Activated CD4-positive, alpha-beta memory T cell treated with anti-CD3 and anti-CD28 coated beads for 36 hours (primary cell): ENCODE data around the gene BCAP31. TPM values are rescaled to one million over a fixed set of nuclear protein-coding genes. Genes with fewer than 3 reads are reported as not detected.

Experiments
- CTCF ChIA-PET: fragments of 350-600 bp; sonication (Branson Sonifier 250); formaldehyde crosslinking; loops from one replicate; lab custom pipeline; 2021; ENCODE audit warnings: antibody characterized with exemption, inconsistent platforms; lab: Charles Lee
- POLR2A ChIA-PET: fragments of 350-600 bp; sonication (Branson Sonifier 250); formaldehyde crosslinking; loops from one replicate; lab custom pipeline; 2021; ENCODE audit warnings: antibody characterized with exemption; lab: Charles Lee
- DNase-seq: peaks from one replicate; pipeline ENCODE4 v3.0.0-alpha.2; 2020
- H3K27ac Mint-ChIP-seq: one replicate; pipeline ENCODE4 v1.8.0; 2021; ENCODE audit warnings: mixed read lengths
- H3K27me3 Mint-ChIP-seq: one replicate; pipeline ENCODE4 v1.8.0; 2021; ENCODE audit warnings: mixed read lengths
- H3K36me3 Mint-ChIP-seq: one replicate; pipeline ENCODE4 v1.8.0; 2021; ENCODE audit warnings: mixed read lengths
- H3K4me1 Mint-ChIP-seq: one replicate; pipeline ENCODE4 v1.8.0; 2021; ENCODE audit warnings: low read depth, mixed read lengths
- H3K4me3 Mint-ChIP-seq: one replicate; pipeline ENCODE4 v1.8.0; 2021; ENCODE audit warnings: mild to moderate bottlenecking, mixed read lengths
- H3K9me3 Mint-ChIP-seq: one replicate; pipeline ENCODE4 v1.8.0; 2021; ENCODE audit warnings: mixed read lengths
- intact Hi-C: fragments of 100-400 bp; cut with micrococcal nuclease; formaldehyde crosslinking; loops from one replicate; pipeline ENCODE4 v1.15.1; 2023
- total RNA-seq, 2 experiments: library from RNA; stranded (reverse); gene quantifications; one replicate each; pipeline ENCODE4 v1.2.3, GENCODE V29; 2021

Gene BCAP31
- total RNA-seq, 2 experiments from 2014 or later: 119 to 121 TPM

DNA sequence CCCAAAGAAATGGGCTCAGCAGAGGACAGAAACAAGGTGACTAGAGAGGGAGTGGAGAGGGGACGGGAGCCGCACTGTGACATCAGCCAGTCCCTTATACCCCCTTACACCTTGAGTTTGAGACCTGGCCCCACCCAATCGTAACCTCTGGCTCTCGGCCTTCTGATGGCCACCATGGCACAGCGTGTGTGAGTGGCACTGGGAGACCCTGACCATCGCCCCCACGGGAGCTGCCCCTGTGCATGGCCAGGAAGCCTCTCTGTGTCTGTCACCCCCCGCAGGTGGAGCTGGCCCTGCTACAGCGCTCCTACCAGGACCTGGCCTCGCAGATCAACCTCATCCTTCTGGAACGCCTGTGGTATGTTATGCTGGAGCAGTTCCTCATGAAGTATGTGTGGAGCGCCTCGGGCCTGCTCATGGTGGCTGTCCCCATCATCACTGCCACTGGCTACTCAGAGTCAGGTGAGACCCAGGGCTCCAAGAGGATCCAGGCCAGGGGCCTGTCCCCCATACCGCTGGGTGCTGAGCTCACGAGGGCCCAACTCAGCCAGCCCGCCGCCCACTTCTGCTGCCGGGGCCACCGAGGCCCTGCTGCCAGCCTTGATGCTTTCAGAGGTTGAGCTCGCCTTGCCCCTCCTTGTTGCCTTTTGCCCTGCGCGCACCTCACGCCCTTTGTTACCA is 4.9 kb upstream of the BCAP31 start:
- Mint-ChIP-seq H3K9me3 (peaks cover 6% of the 10 kb centered on the region), H3K4me3 (no peak overlapping the region), H3K36me3 (peaks cover 6% of the 10 kb centered on the region), H3K4me1 (peaks cover 26% of the 10 kb centered on the region), H3K27ac (no peak overlapping the region), H3K27me3 (no peaks in the 10 kb centered on the region)
- DNase-seq: no peak
- ChIA-PET POLR2A (no interaction called here), CTCF (no interaction called here)
- intact Hi-C loops: loop anchor here (10.0 kb wide), 1 partner anchor 66 kb away; the partner anchor contains the start of genes IDH3G and SSR4

DNA sequence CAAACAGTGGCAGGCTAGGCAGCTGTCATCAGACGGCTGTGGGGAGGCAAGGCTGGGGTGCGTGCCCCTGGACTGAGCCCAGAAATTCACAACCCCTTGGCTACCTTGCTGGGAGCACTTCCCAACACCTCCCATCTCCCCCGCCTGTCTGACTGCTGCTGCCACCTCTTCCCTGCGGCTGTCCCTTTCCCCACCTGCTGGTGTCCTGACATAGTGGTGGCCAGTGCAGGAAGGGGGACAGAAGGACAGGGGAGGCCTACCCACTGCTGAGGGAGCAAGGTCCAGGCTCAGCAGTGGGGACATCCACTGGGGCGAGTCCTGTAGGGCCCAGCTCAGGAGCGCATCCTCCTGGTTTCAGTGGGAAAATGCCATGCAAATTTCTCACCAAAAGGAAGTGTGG is 3.9 kb upstream of the BCAP31 start:
- Mint-ChIP-seq H3K27ac (no peak overlapping the region), H3K36me3 (peaks cover 9% of the 10 kb centered on the region), H3K4me1 (peaks cover 26% of the 10 kb centered on the region), H3K4me3 (no peak overlapping the region), H3K27me3 (no peaks in the 10 kb centered on the region), H3K9me3 (peaks cover 6% of the 10 kb centered on the region)
- ChIA-PET POLR2A (interaction anchor here (0.6 kb wide), 1 partner anchor 197 kb away, joined by 3 read pairs; no protein-coding TSS in a partner anchor), CTCF (interaction anchor here (1.9 kb wide), 1 partner anchor 219 kb away, joined by 5 read pairs; no protein-coding TSS in a partner anchor)
- intact Hi-C loops: loop anchor here (10.0 kb wide), 1 partner anchor 67 kb away; the partner anchor contains the start of genes IDH3G and SSR4
- DNase-seq: no peak

DNA sequence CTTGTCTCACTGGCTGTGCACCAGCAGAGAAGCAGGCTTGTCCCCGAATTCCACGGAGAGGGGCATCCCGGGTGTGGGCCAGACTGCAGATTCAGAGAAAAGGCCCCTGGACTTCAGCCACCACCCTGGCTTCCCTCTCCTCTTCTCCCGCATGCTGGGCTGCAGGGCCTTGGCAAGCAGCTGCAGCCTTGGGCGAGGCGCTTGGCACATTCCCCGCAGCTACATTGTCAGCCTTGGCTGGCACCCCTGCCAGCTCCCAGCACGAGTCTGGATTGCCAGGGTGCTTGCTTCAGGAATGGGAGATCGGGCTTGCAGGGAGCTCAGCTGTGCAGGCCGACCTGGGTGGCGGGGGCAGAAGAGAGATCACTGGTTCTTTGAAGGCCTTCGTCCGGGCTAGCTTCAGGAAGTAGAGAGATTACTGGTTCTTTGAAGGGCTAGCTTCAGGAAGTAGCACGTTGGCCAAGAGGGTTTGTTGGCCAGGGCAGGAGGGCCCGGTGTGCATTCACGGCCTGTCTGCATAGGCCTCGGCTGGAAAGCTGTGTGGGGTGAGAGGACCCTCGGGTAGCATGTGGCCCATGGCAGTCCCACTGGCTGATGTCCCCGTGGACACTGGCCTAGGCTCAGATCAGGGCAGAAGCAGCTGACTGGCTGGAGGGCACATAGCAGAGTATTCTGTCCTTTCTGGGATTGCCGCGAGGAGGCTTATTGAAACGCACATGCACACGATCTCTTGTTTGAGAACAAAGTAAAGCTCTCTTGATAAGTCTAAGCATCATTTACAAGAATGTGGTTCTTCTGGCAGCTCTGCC is 3.1 kb upstream of the BCAP31 start:
- no peak for DNase-seq
- Mint-ChIP-seq H3K36me3 (peaks cover 11% of the 10 kb centered on the region), H3K27me3 (no peaks in the 10 kb centered on the region), H3K9me3 (peaks cover 6% of the 10 kb centered on the region), H3K27ac (peak overlapping the region; percentile 5), H3K4me1 (peaks cover 29% of the 10 kb centered on the region), H3K4me3 (peak overlapping the region; percentile 46)
- ChIA-PET CTCF (interaction anchor here (1.9 kb wide), 1 partner anchor 219 kb away, joined by 5 read pairs; no protein-coding TSS in a partner anchor), POLR2A (no interaction called here)
- intact Hi-C loops: loop anchor here (10.0 kb wide), 1 partner anchor 67 kb away; the partner anchor contains the start of genes IDH3G and SSR4

- CTCF ChIA-PET: interaction anchor here (1.9 kb wide), 1 partner anchor 220 kb away, joined by 5 read pairs; no protein-coding TSS in a partner anchor
- Mint-ChIP-seq H3K4me3 (peak overlapping the region; percentile 46), H3K4me1 (peaks cover 29% of the 10 kb centered on the region), H3K9me3 (peaks cover under 1% of the 10 kb centered on the region), H3K27ac (peak overlapping the region; percentile 5), H3K36me3 (peaks cover 17% of the 10 kb centered on the region), H3K27me3 (no peaks in the 10 kb centered on the region)
- POLR2A ChIA-PET: interaction anchor here (0.9 kb wide), 1 partner anchor 68 kb away, joined by 3 read pairs; the partner anchor contains the start of gene SSR4
- DNase-seq: peak; percentile 50
- intact Hi-C loops: loop anchor here (10.0 kb wide), 1 partner anchor 68 kb away; the partner anchor contains the start of genes IDH3G and SSR4
Observed at GRCh38 chrX:153726286-153727122, 2.3 kb upstream of the BCAP31 start.

- Mint-ChIP-seq H3K9me3 (no peaks in the 10 kb centered on the region), H3K4me3 (peak overlapping the region; percentile 8), H3K27ac (no peak overlapping the region), H3K36me3 (peaks cover 14% of the 10 kb centered on the region), H3K4me1 (peaks cover 23% of the 10 kb centered on the region), H3K27me3 (no peaks in the 10 kb centered on the region)
- ChIA-PET POLR2A (interaction anchor here (0.9 kb wide), 1 partner anchor 69 kb away, joined by 3 read pairs; the partner anchor contains the start of gene SSR4), CTCF (no interaction called here)
- intact Hi-C loops: loop anchor here (10.0 kb wide), 1 partner anchor 69 kb away; the partner anchor contains the start of genes IDH3G and SSR4
- no peak for DNase-seq
Observed at GRCh38 chrX:153725832-153726285, 1.7 kb upstream of the BCAP31 start.

DNA sequence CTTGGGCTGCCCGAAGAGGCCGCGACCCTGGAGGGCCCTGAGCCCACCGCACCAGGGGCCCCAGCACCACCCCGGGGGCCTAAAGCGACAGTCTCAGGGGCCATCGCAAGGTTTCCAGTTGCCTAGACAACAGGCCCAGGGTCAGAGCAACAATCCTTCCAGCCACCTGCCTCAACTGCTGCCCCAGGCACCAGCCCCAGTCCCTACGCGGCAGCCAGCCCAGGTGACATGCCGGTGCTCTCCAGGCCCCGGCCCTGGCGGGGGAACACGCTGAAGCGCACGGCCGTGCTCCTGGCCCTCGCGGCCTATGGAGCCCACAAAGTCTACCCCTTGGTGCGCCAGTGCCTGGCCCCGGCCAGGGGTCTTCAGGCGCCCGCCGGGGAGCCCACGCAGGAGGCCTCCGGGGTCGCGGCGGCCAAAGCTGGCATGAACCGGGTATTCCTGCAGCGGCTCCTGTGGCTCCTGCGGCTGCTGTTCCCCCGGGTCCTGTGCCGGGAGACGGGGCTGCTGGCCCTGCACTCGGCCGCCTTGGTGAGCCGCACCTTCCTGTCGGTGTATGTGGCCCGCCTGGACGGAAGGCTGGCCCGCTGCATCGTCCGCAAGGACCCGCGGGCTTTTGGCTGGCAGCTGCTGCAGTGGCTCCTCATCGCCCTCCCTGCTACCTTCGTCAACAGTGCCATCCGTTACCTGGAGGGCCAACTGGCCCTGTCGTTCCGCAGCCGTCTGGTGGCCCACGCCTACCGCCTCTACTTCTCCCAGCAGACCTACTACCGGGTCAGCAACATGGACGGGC is 1.0 kb upstream of the BCAP31 start:
- Mint-ChIP-seq H3K36me3 (peaks cover 16% of the 10 kb centered on the region), H3K4me1 (peaks cover 19% of the 10 kb centered on the region), H3K4me3 (peak overlapping the region; percentile 63), H3K27me3 (no peaks in the 10 kb centered on the region), H3K27ac (no peak overlapping the region), H3K9me3 (no peaks in the 10 kb centered on the region)
- intact Hi-C loops: loop anchor here (10.0 kb wide), 1 partner anchor 70 kb away; the partner anchor contains the start of genes IDH3G and SSR4
- peak; percentile 26 for DNase-seq
- POLR2A ChIA-PET: no interaction called here
- CTCF ChIA-PET: no interaction called here

- peak overlapping the region; percentile 88 for H3K27ac Mint-ChIP-seq
- intact Hi-C loops: loop anchor here (1.0 to 10.0 kb wide), 4 partner anchors 71 to 253 kb away; partner anchors contain the start of genes ARHGAP4, HAUS7, HCFC1 and IDH3G
- ChIA-PET CTCF (interaction anchor here (0.6 kb wide), 1 partner anchor 15 kb away, joined by 3 read pairs; no protein-coding TSS in a partner anchor), POLR2A (no interaction called here)
- peak; percentile 65 for DNase-seq
- no peaks in the 10 kb centered on the region for H3K9me3 Mint-ChIP-seq
- H3K36me3 Mint-ChIP-seq: peaks cover 21% of the 10 kb centered on the region
- peak overlapping the region; percentile 86 for H3K4me3 Mint-ChIP-seq
- H3K27me3 Mint-ChIP-seq: no peaks in the 10 kb centered on the region
- H3K4me1 Mint-ChIP-seq: peaks cover 27% of the 10 kb centered on the region
Observed at GRCh38 chrX:153723351-153724251, 586 bp downstream of the BCAP31 start.

DNA sequence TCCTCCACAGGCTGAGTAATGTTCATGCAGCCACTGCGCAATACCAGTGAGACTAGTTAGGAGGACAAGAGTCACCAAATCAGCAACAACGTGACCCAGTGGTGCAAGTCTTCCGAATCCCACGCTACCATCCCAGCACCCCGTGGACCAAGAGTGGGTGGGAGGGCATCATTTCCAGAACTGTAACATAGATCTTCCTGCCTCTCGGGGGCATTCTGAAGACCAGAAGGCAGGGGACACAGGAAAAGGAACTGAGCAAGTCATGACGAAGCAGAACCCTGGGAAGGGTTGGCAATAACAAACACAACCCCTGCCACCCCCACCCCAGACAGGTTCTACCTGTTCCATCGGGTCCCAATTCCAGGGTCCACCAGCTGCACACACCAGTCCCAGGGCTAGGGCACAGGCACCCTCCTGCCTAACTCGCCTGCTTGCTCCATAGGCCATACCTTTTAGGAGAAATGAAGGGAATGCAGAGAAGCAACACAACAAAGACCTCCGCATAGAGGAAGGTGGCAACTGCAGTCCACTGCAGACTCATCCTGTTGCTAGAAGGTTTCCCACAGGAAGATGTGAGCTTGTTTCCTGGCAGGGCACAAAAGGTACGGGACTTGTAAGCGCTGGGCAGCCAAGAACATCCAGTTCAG is 1.4 kb downstream of the BCAP31 start:
- Mint-ChIP-seq H3K4me1 (peaks cover 27% of the 10 kb centered on the region), H3K27ac (peak overlapping the region; percentile 88), H3K27me3 (no peaks in the 10 kb centered on the region), H3K9me3 (no peaks in the 10 kb centered on the region), H3K4me3 (peak overlapping the region; percentile 86), H3K36me3 (peaks cover 21% of the 10 kb centered on the region)
- ChIA-PET POLR2A (no interaction called here), CTCF (no interaction called here)
- intact Hi-C loops: loop anchor here (5.0 to 10.0 kb wide), 2 partner anchors 72 to 204 kb away; partner anchors contain the start of genes ARHGAP4, IDH3G and SSR4
- peak; percentile 26 for DNase-seq

- CTCF ChIA-PET: no interaction called here
- peaks cover 31% of the 10 kb centered on the region for H3K36me3 Mint-ChIP-seq
Observed at GRCh38 chrX:153719701-153720100, 4.5 kb downstream of the BCAP31 start.

More at GRCh38 chrX:153719701-153720100, 4.5 kb downstream of the BCAP31 start:
- no peak overlapping the region for H3K27ac Mint-ChIP-seq
- no peak for DNase-seq
- peaks cover 16% of the 10 kb centered on the region for H3K4me1 Mint-ChIP-seq
- H3K27me3 Mint-ChIP-seq: no peaks in the 10 kb centered on the region
- H3K9me3 Mint-ChIP-seq: no peaks in the 10 kb centered on the region
- H3K4me3 Mint-ChIP-seq: no peak overlapping the region
- POLR2A ChIA-PET: no interaction called here
- intact Hi-C loops: loop anchor here (5.0 to 10.0 kb wide), 2 partner anchors 75 to 208 kb away; partner anchors contain the start of genes ARHGAP4, IDH3G and SSR4
